ENCODE data around the gene SPTLC1. TPM values are rescaled to one million over a fixed set of nuclear protein-coding genes. Genes with fewer than 3 reads are reported as not detected.

The SPTLC1 gene
- polyA plus RNA-seq, 1 donor from 2014 or later: 74.8 TPM

DNA sequence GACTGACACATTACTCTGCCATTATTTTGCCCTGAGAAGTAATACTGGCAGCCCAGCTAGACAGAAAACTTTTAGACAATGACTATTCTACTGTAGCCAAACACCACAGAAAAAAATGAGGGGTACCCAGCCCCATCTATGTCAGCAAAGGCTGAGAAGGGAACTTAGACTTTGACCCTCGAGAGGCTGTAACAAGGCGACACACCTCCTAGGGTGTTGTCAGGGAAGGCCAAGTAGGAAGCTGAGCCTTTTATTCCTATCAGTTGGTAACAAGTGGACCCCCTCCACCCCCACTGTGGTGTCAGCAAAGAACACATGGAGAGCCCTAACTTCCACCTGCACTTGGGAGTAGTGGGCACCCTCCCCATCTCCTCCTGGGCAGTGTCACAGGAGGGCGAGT is 55.6 kb downstream of the SPTLC1 start:
- H3K4me3 ChIP-seq (ENCODE audit: low read length): no peak overlapping the region
- H3K9ac ChIP-seq (ENCODE audit: low read length): no peak overlapping the region
- H3K36me3 ChIP-seq (ENCODE audit: insufficient read depth, low read length): peaks cover 6% of the 10 kb centered on the region
- H4K20me1 ChIP-seq (ENCODE audit: insufficient read depth): no peaks in the 10 kb centered on the region
- no peak overlapping the region for H3K27ac ChIP-seq (ENCODE audit: low read length)
- H3K27me3 ChIP-seq (ENCODE audit: insufficient read depth, low read depth, low read length): no peaks in the 10 kb centered on the region
- H3K9me3 ChIP-seq (ENCODE audit: low read length): no peaks in the 10 kb centered on the region
- no peak overlapping the region for H2AFZ ChIP-seq (ENCODE audit: low read depth, low read length)
- H3K9me2 ChIP-seq (ENCODE audit: insufficient read depth, low read length): no peaks in the 10 kb centered on the region
- no peaks in the 10 kb centered on the region for H3F3A ChIP-seq (ENCODE audit: insufficient read depth, low read length, poor library complexity, severe bottlenecking)
- peaks cover 11% of the 10 kb centered on the region for H3K79me2 ChIP-seq (replicated peaks; ENCODE audit: insufficient read depth, low read length)
- TF ChIP-seq EZH2 (IDR thresholded peaks at IDR 0.05; ENCODE audit: borderline replicate concordance, insufficient read depth, low read length, poor library complexity, severe bottlenecking) (no peak), SMC3 (conservative IDR thresholded peaks at IDR 0.05; ENCODE audit: poor library complexity) (no peak), RAD21 (conservative IDR thresholded peaks at IDR 0.05) (no peak), POLR2AphosphoS5 (IDR thresholded peaks at IDR 0.05) (no peak), EP300 (conservative IDR thresholded peaks at IDR 0.05; ENCODE audit: poor library complexity, severe bottlenecking) (no peak), MXI1 (conservative IDR thresholded peaks at IDR 0.05; ENCODE audit: poor library complexity, severe bottlenecking) (no peak), TAF1 (IDR thresholded peaks at IDR 0.05; ENCODE audit: low read depth) (no peak)
- TF ChIP-seq, protein P1, sequence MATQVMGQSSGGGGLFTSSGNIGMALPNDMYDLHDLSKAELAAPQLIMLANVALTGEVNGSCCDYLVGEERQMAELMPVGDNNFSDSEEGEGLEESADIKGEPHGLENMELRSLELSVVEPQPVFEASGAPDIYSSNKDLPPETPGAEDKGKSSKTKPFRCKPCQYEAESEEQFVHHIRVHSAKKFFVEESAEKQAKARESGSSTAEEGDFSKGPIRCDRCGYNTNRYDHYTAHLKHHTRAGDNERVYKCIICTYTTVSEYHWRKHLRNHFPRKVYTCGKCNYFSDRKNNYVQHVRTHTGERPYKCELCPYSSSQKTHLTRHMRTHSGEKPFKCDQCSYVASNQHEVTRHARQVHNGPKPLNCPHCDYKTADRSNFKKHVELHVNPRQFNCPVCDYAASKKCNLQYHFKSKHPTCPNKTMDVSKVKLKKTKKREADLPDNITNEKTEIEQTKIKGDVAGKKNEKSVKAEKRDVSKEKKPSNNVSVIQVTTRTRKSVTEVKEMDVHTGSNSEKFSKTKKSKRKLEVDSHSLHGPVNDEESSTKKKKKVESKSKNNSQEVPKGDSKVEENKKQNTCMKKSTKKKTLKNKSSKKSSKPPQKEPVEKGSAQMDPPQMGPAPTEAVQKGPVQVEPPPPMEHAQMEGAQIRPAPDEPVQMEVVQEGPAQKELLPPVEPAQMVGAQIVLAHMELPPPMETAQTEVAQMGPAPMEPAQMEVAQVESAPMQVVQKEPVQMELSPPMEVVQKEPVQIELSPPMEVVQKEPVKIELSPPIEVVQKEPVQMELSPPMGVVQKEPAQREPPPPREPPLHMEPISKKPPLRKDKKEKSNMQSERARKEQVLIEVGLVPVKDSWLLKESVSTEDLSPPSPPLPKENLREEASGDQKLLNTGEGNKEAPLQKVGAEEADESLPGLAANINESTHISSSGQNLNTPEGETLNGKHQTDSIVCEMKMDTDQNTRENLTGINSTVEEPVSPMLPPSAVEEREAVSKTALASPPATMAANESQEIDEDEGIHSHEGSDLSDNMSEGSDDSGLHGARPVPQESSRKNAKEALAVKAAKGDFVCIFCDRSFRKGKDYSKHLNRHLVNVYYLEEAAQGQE (IDR thresholded peaks at IDR 0.05; ENCODE audit: borderline replicate concordance): no peak
- TF ChIP-seq, protein P2, sequence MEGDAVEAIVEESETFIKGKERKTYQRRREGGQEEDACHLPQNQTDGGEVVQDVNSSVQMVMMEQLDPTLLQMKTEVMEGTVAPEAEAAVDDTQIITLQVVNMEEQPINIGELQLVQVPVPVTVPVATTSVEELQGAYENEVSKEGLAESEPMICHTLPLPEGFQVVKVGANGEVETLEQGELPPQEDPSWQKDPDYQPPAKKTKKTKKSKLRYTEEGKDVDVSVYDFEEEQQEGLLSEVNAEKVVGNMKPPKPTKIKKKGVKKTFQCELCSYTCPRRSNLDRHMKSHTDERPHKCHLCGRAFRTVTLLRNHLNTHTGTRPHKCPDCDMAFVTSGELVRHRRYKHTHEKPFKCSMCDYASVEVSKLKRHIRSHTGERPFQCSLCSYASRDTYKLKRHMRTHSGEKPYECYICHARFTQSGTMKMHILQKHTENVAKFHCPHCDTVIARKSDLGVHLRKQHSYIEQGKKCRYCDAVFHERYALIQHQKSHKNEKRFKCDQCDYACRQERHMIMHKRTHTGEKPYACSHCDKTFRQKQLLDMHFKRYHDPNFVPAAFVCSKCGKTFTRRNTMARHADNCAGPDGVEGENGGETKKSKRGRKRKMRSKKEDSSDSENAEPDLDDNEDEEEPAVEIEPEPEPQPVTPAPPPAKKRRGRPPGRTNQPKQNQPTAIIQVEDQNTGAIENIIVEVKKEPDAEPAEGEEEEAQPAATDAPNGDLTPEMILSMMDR (IDR thresholded peaks at IDR 0.05; ENCODE audit: poor library complexity, severe bottlenecking): no peak
- H3K4me2 ChIP-seq (ENCODE audit: low read length): no peak overlapping the region

DNA sequence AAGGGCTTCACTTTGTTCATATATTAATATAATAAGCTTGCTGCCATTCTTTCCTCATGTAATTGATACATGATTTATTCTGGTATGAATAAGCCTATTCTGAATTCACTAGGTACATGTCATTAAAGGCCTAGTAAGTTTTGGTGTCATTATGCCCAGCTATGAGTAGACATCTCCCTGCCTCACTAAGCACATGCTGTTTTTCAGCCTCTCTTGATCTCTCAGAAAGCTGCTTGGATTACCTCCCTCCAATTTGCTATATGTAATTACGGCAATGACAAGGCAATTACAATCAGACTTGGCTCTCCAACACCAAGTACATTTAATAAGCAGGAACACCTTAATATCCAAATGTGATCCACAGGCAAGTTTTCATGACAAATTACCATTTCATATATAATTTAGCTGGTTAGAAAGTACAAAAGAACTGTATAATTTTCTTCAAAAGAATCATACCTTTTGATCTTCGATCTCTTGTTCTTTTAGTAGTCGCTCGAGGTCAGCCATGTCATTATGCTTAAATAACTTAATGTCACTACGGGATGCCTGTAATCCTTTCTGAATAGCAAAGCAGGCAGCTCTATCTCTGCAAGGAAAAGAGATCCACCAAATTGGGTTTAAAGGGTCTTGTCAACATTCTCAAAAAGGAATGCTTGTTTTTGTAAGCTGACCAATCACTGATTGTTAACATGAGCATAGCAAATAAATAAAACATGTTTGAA is 56.3 kb downstream of the SPTLC1 start:
- Histone ChIP-seq H3K36me3 (ENCODE audit: insufficient read depth, low read length) (no peaks in the 10 kb centered on the region), H3K79me2 (replicated peaks; ENCODE audit: insufficient read depth, low read length) (peaks cover 8% of the 10 kb centered on the region), H3K4me2 (ENCODE audit: low read length) (no peak overlapping the region), H2AFZ (ENCODE audit: low read depth, low read length) (no peak overlapping the region), H3K27ac (ENCODE audit: low read length) (no peak overlapping the region), H3K9ac (ENCODE audit: low read length) (no peak overlapping the region), H3K4me3 (ENCODE audit: low read length) (peak overlapping the region; percentile 22), H3K9me2 (ENCODE audit: insufficient read depth, low read length) (no peaks in the 10 kb centered on the region), H4K20me1 (ENCODE audit: insufficient read depth) (no peaks in the 10 kb centered on the region), H3K27me3 (ENCODE audit: insufficient read depth, low read depth, low read length) (no peaks in the 10 kb centered on the region), H3K9me3 (ENCODE audit: low read length) (no peaks in the 10 kb centered on the region), H3F3A (ENCODE audit: insufficient read depth, low read length, poor library complexity, severe bottlenecking) (no peaks in the 10 kb centered on the region)
- no peak for TF ChIP-seq POLR2AphosphoS5 (IDR thresholded peaks at IDR 0.05)
- TF ChIP-seq EP300 (conservative IDR thresholded peaks at IDR 0.05; ENCODE audit: poor library complexity, severe bottlenecking): no peak
- TF ChIP-seq SMC3 (conservative IDR thresholded peaks at IDR 0.05; ENCODE audit: poor library complexity): no peak
- TF ChIP-seq, protein P1 (IDR thresholded peaks at IDR 0.05; ENCODE audit: borderline replicate concordance): no peak
- TF ChIP-seq MXI1 (conservative IDR thresholded peaks at IDR 0.05; ENCODE audit: poor library complexity, severe bottlenecking): no peak
